GM12801 (cell line): Measurements from ENCODE around the gene GALNT17.

Experiments
- CTCF ChIP-seq: IDR thresholded peaks from one replicate; pipeline ENCODE4 v1.5.1; 2011; ENCODE audit warnings: control low read depth; ENCODE audit not compliant: insufficient read length; ENCODE audit errors: extremely low read depth

The GALNT17 gene

DNA sequence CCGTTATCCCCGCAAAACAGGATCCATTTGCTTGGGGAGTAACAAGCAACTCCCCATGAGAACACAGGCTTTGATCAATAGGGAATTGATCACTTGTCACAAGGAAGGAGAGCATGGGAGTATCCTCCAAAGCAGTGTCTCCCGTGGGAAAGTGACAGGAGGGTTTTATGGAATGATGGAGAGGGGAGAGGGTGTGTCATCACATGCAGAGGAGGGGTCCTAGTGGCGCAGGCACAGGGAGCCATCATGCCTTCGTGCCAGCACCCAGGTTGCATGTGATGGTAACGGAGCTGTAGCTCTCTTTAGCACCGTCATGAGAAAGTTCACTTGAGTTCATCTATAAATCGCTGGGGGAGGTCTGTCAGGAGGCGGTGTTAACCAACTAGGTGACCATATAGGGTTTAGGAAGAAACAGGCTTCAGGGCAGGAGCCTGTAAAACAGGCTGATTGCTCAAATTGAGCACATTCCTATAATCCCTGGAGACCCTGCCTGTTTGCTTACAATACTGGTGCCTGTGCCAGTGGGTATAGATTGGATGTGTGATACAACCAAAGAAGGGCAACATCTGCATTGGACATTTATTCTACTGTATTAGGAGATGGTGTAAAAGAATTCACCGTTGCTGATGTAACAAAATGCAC is 428.5 kb downstream of the GALNT17 start:
- TF ChIP-seq CTCF = no peak

GRCh38 chr7:71563276-71563675 is 431.3 kb downstream of the GALNT17 start:
- no peak for TF ChIP-seq CTCF

- TF ChIP-seq CTCF = no peak
Observed at GRCh38 chr7:71566376-71566775, 434.4 kb downstream of the GALNT17 start.

- TF ChIP-seq CTCF = no peak
Observed at GRCh38 chr7:71566991-71567390, 435.0 kb downstream of the GALNT17 start.

DNA sequence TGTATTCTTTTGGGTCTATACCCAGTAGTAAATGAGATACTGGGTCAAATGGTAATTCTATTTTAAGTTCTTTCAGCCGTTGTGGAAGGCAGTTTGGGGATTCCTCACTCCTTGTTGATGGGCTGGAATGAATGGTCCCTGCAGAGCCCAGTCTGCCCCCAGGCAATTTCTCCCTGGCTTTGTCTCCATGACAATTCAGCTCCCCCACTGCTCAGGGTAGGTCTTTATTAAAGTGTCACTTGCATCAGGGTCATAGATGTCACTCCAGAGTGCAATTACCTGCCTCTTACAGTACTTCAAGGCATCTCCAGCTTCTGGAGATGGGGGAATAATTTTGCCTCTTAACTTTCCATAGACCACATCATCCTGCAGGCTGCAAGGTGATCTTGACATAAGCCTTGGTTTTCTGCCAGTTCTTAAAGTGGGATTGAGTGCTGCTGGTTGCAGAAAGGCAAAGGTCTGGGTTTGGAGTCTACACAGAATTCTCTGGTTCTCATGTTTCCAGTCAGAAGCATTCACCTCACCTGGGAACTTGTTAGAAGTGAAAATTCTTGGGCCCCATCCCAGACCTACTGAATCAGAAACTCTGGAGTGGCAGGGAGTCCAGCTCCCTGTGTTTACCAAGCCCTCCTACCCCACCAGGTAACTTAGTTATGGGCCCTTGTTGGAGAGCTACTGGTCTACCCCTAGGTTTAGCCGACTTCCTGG is 442.4 kb downstream of the GALNT17 start:
- no peak for TF ChIP-seq CTCF

DNA sequence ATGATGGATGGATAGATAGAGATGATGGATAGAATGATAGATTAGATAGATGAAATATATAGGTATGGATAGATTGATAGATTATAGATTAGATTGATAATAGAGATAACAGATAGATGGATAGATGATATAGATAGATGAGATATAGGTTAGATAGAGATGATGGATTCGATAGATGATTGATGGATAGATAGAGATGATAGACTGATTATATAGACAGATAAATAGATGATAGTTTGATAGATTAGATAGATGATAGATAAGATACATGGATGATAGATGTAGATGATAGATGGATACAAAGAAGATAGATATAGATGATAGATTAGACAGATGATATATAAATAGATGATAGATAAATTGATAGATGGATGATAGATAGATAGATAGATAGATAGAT is 448.1 kb downstream of the GALNT17 start:
- no peak for TF ChIP-seq CTCF

GRCh38 chr7:71584256-71584655 is 452.3 kb downstream of the GALNT17 start:
- no peak for TF ChIP-seq CTCF
